GDM1 (cell line): ENCODE measurements around the gene NEIL3.

Experiments
- DNase-seq: peaks from one replicate; lab custom pipeline; 2025; lab: John Stamatoyannopoulos, UW

The NEIL3 gene, protein sequence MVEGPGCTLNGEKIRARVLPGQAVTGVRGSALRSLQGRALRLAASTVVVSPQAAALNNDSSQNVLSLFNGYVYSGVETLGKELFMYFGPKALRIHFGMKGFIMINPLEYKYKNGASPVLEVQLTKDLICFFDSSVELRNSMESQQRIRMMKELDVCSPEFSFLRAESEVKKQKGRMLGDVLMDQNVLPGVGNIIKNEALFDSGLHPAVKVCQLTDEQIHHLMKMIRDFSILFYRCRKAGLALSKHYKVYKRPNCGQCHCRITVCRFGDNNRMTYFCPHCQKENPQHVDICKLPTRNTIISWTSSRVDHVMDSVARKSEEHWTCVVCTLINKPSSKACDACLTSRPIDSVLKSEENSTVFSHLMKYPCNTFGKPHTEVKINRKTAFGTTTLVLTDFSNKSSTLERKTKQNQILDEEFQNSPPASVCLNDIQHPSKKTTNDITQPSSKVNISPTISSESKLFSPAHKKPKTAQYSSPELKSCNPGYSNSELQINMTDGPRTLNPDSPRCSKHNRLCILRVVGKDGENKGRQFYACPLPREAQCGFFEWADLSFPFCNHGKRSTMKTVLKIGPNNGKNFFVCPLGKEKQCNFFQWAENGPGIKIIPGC

DNA sequence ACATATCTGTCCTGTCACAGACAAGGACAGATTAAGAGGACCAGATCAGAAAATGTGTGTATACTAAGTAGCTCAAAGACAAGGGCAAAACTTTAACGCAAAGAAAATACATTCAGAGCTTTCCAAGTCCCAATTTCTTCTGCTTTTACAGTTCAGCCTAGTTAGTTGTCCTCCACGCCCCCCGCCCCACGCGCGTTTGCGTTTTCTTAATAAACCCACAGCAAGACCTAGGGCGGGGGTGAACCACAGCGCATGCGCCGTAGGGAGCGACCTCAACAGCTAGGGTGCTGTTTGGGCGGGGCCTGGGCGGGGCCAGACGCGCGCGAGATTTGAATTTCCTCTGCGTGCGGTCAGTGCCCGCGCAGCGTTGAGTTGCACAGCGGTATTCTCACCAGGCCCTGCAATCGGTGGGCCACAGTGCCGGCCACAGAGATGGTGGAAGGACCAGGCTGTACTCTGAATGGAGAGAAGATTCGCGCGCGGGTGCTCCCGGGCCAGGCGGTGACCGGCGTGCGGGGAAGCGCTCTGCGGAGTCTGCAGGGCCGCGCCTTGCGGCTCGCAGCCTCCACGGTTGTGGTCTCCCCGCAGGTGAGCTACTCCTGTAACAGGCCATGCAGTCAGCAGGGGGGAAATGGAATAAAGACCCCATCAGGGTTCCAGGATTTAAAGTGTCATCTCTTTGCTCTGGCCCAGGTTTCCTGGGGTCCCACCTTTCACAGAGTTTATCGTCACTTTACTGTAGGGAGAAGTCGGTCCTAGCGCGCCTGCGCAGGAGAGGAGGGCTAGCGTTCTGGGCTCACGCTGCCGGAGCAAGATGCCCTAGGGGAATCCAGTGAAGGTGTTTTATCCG, at the start of gene NEIL3:
Gene NEIL3, plus strand, starts transcription at position 353 of the 850 bp plus-strand sequence. Its CDS starts 80 bp downstream, at position 433.
- peak; percentile 86 for DNase-seq

DNA sequence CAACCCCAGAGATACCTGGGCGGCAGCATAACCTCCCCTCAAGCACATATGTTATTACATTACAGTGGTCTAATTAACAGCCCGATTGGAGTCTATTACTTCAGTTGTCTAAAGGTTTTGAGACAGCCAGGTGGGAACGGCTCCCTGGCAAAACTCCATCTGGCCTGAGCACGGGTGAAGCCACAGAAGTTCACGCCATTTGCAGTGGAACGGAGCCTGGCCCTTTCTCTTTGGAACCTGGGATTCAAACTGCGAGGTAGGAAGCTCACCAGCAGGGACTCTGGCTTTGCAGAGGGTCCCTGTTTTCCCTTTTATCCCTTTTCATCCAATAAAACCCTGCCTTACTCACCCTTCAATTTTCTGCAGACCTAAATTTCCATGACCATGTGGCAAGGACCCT, 45.9 kb upstream of the NEIL3 start:
- DNase-seq = no peak

DNA sequence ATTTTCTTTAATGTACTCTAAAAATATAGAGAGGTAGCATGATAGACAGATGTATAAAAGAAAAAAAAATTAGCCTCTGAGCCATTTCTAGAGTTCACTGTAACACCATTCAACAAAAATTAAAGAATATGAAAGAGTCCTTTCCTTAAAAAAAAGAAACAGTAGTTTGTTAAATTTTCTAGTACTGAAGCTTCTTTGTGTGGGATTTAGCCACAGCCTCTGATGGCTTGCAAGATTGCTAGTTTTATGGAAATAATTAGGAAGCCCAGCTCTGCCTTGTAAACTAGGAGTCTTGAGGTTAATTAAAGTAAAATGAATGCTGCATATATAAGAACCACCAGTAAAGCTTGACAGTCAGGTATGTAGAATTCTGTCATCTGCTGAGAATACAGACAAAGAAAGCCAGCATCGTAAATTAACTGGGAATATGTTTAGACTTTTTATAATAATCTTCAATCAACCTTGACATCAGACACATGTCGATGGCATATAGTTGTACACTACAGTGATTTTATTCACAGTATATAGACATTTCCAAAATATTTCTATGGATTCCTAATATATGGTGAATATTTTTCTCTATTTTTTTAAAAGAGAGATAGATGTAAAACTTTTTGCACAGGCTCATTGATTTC, 44.8 kb upstream of the NEIL3 start:
- no peak for DNase-seq

DNA sequence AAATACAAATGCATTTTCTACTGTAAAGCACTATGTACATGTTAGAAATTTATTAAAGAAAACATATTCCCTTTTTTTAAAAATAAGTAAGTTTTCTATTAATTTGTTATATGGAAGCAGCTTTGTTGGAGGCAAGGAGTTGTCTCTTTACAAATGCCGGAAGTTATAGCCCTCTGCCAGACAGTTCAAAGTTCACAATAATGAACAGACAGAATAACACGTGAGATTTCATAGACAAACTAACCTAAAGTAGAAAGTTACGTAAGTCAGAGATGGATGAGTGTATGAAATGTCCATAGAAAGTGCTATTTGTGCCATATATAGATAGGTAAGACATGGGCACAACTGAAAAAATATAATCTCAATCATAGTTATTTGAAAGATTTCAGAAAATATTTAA, 43.9 kb upstream of the NEIL3 start:
- DNase-seq = no peak

DNA sequence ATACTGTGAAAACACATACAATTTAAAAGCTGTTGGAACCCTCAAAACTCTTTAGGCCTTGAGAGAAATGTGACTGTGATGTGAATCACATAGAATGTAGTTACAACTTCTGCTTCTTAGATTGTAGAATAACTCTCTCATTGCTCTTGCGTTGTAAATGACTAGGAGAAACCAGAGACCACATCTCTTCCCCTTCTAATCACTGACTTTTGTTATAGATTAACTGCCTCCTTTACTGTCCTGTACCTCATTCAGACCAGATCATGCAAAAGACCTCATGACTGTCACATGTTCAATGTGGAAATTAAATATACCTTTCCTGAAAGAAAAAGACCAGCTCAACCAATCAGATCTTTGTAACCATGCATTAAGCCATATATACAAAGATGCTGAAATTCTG, 43.2 kb upstream of the NEIL3 start:
- no peak for DNase-seq

DNA sequence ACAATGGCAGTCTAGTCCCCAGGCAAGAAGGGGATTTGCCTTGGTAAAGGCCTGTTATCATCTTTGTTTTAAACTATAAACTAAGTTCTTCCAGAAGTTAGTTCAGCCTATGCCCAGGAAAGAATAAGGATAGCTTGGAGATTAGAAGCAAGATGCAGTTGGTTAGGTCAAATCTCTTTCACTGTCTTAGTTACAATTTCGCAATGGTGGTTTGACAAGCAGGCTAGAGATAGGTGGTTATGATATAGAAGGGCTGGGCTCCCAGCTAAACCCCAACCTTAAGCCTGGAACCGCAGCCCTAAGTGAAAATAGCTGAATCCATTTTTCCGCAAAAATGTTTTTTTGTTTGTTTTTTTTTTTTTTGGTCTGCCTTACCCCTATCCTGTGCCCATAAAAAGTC, 41.8 kb upstream of the NEIL3 start:
- DNase-seq = no peak

DNA sequence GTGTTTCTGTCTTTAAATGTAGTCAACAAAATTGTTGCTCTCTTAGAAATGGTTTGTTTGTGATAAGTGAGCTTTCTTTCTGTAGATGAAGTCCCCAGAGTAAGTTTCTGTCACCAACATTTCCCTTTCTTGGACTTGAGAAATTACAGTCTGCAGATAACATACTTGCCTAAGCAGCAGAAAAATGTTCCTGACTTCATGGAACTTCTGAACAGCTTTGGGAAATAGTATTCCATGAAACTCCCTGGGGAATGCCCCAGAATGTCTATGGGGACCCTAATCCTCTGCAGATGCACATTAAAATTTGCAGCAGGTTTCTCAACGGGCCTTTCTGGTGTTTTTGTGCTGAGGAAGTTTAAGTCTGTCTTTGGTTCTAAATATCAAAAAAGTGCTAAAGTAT, 38.6 kb upstream of the NEIL3 start:
- no peak for DNase-seq

DNA sequence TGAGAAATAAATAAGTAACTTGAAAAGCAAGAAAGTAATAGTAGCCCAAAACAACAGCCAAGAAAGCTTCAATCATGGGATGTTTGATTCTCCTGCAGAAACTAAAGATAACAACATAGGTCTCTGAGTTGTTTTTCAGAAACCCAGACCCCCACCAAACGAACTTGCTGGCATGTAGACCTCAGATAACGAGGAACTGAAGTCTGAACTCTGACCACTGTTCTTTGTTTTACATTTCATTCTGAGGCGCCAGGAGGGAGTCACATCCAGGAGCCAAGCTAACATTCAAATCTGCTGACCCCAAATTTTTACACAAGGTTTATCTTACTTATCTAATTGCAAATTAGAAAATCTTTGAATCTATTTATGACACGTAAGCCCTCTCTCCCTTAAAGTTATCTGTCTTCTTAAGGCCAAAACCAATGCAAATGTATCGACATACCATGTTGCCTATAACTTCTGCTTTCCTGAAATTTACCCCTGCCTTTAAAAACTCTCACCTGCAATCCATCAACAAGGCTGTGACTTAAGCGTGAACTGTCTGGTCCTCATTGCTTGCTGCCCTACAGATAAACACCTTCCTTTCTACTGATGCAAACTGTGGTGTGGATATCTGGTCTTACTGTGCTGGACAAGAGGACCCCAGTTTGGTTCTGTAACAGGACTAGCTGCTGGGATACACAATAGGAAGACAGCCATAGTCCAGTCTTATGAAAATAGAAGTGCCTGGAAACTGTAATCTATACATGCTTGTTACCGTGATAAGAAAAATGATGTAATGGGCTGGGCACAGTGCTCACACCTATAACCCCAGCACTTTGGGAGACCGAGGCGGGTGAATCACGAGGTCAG, 37.5 kb upstream of the NEIL3 start:
- DNase-seq = no peak

DNA sequence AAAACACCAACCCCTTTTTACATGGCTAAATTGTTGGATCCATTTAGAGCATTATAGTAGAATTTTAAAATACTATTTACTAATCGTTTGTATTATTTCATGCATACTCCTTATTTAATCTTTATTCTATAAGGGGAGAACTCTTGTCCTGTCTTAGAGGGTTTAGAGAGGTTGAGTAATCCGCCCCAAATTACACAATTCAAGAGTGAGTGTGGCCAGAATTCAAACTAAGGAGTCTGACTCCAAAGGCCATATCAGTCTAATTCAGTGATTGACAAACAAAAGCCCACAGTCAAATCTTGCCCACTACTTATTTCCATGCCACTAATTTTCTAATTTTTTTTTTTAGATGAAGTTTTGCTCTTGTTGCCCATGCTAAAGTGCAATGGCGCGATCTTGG, 33.7 kb upstream of the NEIL3 start:
- no peak for DNase-seq

DNA sequence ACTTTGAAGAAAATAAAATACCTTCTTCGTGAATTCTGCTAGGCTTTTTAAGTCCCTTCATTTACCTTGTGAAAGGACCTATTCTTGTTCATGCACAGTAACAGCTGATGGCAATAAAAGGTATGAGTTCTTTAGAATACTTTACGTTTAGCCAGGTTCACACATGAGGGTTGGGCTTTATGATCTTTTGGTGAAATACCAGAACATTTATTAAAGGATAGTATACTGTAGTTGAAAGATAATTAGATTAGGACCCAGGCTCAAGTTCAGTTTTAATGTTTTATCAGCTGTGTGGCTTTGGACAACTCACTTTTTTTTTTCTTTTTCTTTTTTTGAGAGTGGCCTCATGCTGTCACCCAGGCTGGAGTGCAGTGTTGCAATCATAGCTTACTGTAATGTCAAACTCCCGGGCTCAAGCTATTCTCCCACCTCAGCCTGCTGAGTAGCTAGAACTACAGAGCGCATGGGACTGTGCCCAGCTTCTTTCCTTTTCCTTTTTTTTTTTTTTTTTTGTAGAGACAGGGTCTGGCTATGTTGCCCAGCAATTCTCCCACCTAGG, 28.2 kb upstream of the NEIL3 start:
- no peak for DNase-seq

DNA sequence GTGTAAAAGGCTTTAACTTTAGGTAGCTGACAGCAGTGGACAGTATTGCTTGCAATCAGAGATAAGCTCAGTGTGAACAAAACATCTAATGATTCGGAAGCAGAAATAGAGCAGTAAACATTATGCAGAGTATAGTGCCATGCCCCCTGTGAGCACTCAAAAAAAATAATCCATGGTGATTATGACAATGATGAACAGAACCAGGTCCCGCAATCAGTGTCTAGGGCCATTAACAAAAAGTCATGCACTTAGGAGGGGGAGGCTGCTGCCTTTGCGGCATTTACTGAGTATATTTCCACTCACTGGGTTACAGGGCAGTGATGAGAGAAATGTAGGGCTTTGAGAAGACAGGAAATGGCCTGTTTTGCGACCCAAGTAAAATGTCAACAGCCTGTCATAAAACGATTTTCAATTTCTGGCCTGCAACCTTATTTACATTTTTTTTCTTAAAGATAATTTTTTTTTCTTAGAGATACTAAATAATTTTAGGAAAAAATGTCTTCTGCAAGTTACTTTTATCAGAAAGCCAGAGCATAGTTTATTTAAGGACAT, 27.3 kb upstream of the NEIL3 start:
- DNase-seq = no peak

DNA sequence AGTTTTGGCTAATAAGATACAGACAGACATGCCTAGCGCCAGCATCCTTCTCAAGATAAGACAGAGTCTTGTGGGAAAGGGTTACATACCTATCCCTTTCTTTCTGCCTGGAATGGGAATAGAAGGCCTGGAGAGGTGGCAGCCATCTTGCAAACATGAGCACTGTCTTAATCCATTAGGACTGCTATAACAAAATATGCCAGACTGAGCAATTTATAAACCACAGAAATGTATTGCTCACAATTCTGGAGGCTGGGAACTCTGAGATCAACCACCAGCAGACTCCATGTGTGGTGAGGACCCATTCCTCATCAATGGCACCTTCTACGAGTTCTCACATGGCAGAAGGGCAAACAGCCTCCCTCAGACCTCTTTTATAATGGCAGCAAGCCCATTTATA, 26.5 kb upstream of the NEIL3 start:
- DNase-seq = no peak

DNA sequence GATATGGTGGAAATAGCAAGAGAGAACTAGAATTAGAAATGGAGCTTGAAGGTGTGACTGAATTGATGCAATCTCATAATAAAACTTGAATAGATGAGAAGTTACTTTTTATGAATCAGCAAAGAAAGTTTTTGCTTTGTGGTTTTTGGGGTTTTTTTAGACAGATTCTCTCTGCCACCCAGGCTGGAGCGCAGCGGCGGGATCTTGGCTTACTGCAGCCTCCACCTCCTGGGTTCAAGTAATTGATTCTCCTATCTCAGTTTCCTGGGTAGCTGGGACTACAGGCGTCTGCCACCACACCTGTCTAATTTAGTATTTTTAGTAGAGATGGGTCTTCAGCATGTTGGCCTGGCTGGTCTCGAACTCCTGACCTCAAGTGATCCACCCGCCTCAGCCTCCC, 23.7 kb upstream of the NEIL3 start:
- no peak for DNase-seq

DNA sequence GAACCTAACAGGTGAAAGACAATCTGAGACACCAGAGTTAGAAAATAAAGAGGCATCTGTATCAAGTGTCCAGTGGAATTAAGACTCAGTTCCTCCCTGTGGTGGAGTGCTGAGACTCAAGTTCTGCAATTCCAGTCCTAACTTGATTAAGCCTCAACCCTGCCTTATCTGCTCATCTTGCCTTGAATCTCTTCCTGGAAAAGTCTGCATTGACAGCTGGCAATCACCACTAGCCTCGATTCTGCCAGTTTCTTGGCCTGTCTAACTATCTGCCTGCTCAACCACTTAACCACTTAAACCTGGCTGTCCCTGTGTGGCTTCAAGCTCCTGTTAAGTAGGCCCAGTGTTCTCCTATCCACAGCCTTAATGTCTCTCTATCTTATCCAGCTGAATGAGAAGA, 22.4 kb upstream of the NEIL3 start:
- no peak for DNase-seq

DNA sequence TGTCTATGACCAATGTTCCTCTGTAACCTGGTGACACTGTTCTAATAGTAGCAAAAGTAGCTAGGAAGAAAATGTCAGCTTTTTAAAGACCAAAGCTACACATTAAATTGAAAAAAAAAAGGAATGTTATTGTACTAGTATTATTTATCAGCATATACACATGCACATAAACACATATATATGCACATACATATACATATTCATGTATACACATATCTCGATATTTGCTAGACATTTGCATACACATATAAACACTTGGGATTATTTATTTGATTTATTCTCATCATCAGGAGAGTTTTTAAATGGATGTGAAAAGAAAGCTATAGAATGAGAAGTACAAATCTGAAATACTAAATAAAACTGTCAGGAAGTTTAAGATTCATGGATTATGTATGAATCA, 21.3 kb upstream of the NEIL3 start:
- DNase-seq = no peak

DNA sequence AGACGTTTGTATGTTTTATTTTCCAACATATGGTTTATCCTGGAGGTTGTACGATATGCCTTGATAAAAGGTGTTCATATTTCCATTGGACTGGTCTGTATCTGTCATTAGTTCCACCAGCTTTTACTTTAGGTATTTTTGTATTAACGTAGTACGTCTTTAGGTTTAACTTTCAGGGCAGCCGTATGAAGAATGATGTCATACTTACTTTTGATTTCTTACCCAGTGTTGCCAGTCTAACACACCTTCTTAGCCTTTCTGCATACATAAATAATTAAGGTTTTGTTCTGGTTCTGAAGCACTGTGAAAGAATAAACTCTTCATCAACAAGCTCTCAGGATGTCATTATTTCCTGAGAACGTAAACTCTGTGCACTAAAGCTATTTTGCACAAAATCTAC, 18.9 kb upstream of the NEIL3 start:
- DNase-seq = no peak

DNA sequence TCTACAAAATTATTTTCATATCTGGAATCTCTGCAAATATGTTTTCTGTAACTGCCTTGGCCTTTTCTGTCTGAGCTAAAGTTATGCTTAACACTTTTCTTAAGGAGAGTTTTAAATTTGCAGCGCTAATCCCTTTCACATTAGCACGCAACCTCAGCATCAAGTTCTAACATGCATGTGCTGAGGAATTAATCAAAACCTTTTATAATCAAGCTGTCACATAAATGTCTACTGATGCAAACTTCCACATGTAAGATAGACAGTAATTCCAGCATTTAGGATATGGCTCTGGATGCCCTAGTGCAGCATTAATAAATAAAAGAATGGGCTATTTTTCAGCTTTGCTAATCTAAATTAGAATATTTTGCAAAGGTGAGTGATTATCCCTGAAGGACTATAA, 17.5 kb upstream of the NEIL3 start:
- no peak for DNase-seq

DNA sequence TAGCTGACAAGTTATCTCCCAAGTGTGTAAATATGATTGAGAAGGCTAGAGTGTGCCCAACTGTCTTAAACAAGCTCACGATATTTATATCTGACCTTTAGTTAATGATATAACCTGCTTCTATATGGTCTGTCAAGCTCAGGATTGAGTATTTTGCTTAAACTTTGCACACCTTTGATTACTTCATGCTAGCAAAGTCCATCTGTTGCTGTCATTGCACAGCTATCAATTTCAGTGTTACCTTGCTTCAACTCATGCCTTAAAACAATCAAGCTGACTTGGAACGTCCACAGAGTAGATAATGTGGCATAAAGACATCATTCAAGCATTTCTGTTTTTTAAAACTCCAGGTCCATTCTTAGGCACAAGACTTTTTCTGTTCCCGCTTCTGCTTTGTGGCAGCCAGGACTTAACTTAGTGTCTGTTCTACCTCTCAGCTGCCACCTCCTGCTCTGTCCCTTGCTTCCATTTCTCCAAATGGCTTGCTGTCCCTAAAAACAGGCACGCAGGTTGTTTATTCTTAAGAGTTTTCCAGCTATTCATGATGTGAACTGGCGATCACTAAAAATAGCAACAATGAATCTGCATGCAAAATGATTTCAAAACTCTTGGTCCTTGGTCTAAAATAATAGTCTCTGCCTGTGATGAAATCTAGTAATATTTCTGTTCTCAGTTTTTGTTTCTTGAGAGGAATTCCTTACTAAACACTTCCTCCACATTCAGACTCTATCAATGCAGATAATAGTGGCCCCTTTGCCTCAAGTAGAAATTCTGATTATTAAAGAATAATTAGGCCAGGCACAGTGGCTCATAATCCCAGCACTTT, 16.3 kb upstream of the NEIL3 start:
- no peak for DNase-seq

DNA sequence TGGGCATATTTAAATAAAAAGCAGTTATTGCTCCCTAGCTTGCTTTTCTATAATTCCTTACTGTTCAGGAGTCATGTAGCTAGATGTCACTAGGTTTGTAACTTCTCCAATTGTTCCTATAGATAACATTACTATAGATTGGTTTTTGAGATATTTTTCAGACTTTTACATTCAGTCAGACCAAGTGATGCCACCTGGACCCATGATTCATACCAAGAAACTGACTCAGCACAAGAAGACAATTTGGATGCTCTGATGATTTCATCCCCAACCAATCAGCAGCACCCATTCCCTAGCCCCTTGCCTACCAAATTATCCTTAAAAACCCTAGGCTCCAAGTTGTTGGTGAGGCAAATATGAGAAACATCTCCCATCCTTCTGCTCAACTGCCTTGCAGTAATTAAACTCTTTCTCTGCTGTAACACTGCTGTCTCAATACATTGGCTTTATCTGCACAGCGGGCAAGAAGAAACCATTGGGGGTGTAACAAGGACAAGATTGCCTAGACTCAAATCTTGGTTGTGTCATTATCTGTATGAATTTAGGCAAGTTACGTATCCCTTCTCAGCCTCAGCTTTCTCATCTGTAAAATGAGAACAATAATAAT, 11.8 kb upstream of the NEIL3 start:
- no peak for DNase-seq
